ENCODE results near the gene CPNE7.

DNA sequence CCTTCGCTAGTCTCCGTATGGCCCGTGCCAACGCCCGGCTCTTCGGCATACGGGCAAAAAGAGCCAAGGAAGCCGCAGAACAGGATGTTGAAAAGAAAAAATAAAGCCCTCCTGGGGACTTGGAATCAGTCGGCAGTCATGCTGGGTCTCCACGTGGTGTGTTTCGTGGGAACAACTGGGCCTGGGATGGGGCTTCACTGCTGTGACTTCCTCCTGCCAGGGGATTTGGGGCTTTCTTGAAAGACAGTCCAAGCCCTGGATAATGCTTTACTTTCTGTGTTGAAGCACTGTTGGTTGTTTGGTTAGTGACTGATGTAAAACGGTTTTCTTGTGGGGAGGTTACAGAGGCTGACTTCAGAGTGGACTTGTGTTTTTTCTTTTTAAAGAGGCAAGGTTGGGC is 12.6 kb upstream of the CPNE7 start:
- TF ChIP-seq SP2 (IDR thresholded peaks at IDR 0.05; ENCODE audit: low read length) (no peak), POLR2AphosphoS5 (IDR thresholded peaks at IDR 0.05; ENCODE audit: low read depth, low read length) (no peak), GTF2F1 (IDR thresholded peaks at IDR 0.05; ENCODE audit: borderline replicate concordance, low read depth, low read length) (no peak), EZH2 (IDR thresholded peaks at IDR 0.05; ENCODE audit: low read depth, low read length, severe bottlenecking) (no peak), SIN3A (conservative IDR thresholded peaks at IDR 0.05 in 1 of 2, IDR thresholded peaks at IDR 0.05 in 1 of 2; ENCODE audit: low read depth in 1 of 2, low read length in 2 of 2) (no peak)
- TF ChIP-seq, protein P1, sequence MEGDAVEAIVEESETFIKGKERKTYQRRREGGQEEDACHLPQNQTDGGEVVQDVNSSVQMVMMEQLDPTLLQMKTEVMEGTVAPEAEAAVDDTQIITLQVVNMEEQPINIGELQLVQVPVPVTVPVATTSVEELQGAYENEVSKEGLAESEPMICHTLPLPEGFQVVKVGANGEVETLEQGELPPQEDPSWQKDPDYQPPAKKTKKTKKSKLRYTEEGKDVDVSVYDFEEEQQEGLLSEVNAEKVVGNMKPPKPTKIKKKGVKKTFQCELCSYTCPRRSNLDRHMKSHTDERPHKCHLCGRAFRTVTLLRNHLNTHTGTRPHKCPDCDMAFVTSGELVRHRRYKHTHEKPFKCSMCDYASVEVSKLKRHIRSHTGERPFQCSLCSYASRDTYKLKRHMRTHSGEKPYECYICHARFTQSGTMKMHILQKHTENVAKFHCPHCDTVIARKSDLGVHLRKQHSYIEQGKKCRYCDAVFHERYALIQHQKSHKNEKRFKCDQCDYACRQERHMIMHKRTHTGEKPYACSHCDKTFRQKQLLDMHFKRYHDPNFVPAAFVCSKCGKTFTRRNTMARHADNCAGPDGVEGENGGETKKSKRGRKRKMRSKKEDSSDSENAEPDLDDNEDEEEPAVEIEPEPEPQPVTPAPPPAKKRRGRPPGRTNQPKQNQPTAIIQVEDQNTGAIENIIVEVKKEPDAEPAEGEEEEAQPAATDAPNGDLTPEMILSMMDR (IDR thresholded peaks at IDR 0.05; ENCODE audit: control extremely low read depth in 1 of 3, insufficient read depth in 1 of 3, low read depth in 1 of 3, low read length in 3 of 3): no peak
- TF ChIP-seq, protein P2, sequence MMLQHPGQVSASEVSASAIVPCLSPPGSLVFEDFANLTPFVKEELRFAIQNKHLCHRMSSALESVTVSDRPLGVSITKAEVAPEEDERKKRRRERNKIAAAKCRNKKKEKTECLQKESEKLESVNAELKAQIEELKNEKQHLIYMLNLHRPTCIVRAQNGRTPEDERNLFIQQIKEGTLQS (IDR thresholded peaks at IDR 0.05; ENCODE audit: insufficient read depth, low read depth, low read length): no peak
- TF ChIP-seq, protein P3, sequence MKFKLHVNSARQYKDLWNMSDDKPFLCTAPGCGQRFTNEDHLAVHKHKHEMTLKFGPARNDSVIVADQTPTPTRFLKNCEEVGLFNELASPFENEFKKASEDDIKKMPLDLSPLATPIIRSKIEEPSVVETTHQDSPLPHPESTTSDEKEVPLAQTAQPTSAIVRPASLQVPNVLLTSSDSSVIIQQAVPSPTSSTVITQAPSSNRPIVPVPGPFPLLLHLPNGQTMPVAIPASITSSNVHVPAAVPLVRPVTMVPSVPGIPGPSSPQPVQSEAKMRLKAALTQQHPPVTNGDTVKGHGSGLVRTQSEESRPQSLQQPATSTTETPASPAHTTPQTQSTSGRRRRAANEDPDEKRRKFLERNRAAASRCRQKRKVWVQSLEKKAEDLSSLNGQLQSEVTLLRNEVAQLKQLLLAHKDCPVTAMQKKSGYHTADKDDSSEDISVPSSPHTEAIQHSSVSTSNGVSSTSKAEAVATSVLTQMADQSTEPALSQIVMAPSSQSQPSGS (IDR thresholded peaks at IDR 0.05; ENCODE audit: low read length): no peak

Measured in H1 (cell line).